HEK293 (cell line): ENCODE data around the gene SEPTIN5.

ENCODE experiments used
- PATZ1 ChIP-seq: fragments of 450-650 bp; formaldehyde crosslinking; IDR thresholded peaks from 2 replicates; pipeline ENCODE4 v1.5.1; 2016; ENCODE audit warnings: missing biosample characterization, missing genetic modification characterization
- ZBTB26 ChIP-seq: fragments of 450-650 bp; formaldehyde crosslinking; optimal IDR thresholded peaks from 2 replicates; pipeline ENCODE3; 2016; ENCODE audit warnings: missing biosample characterization, mild to moderate bottlenecking, missing genetic modification characterization
- ZNF48 ChIP-seq: fragments of 450-650 bp; formaldehyde crosslinking; IDR thresholded peaks from 2 replicates; pipeline ENCODE4 v1.5.1; 2016; ENCODE audit warnings: missing biosample characterization, missing genetic modification characterization

- TF ChIP-seq ZBTB26 (tag by site-specific recombination), result no peak
- TF ChIP-seq PATZ1 (tag by site-specific recombination), result no peak
- no peak for TF ChIP-seq ZNF48
Measured at GRCh38 chr22:19669570-19669969, 44.7 kb upstream of the SEPTIN5 start.
